Stimulated activated CD8-positive, alpha-beta memory T cell treated with anti-CD3 and anti-CD28 coated beads, Interleukin-12 subunit alpha, Interleukin-12 subunit beta, amount 100 ng/mL, for 24 hours (primary cell): ENCODE measurements around the gene LOXL1.
"Not testable (repeated sequence)": the region's sequence is repeated elsewhere in the genome, so short reads cannot be mapped to it uniquely, and the experiment has no call there.

ENCODE experiments used
- DNase-seq: peaks from one replicate; pipeline ENCODE4 v3.0.0-alpha.2; 2020; ENCODE audit errors: extremely low read depth

Gene LOXL1

GRCh38 chr15:73952171-73952912 is 26.1 kb downstream of the LOXL1 start:
- no peak for DNase-seq

DNA sequence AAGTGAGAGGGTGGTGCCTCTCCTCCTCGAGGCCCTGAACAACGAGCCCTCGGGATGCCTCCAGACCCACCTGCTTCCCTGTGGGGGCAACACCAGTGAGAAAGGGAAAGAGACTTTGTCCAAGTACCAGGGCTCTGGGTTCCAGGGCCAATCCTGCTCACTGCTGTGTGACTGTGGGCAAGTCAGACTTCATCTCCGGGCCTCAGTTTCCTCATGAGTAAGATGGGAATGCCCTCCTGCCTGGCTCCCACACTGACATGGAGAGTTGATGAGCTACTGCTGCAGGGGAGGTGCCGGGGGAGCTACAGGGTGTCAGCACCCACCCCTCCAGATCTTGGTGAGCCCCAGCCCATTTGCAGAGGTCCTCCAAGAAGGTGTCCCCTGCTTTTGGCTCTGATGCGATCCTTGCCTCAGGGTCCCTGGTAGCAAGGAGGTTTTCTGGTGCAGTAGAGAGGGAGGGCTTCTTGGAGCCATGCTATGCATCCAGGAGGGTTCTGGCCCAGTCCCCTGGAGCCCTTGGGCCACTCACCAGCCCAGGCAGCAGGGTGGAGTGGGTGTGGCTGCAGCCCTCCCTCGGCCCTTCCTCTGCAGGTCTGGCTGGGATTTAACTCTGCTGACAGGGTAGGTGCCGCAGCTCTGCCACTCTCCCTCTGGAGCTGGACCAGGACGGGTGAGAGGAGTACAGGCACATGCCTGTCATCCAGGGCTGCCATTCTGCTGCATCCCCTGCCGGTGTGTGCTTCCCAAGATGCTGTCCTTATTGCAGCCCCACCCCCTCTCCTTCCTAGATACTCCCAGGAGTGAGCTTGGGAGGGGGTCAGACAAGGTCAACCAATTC is 26.9 kb downstream of the LOXL1 start:
- no peak for DNase-seq

DNA sequence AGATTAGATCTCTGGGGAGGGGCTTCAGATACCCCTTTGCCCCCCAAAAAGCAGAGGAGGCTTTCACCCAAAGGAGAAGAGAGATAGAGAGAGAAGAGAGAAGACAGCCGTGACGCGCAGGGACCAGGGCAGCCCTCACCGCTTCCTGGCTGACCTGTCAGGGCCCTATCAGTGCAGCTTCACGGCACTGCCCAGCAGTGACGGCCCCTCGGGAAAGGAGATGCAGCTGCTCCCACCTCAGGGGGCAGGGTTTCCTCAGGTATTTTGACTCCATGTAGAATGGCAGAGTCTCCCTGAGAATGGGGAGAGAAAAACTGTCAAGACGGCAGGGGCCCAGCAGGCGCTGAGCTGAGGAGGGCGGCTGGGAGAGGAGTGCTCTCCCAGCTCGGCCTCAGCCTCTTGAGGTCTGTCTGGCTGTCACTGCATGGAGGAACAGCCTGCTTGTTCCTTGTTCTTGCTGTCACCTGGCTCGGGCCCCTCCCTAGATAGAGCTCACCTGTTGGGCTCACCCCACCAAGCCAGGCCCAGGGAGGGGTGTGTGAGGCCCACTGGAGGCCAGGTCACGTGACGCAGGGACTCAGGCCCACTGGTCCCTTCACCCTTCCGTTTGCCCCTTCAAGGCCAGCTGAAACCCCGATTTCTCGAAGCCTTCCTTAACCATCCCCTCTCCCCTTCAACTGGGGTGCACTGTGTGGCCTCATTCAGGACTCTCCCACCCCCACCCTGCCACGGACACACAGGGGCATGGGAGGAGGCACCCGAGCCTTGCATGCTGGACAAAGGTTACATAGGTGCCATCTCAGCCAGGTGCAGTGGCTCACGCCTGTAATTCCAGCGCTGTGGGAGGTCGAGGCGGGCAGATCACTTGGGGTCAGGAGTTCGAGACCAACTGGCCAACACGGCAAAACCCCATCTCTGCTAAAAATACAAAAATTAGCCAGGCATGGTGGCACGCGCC is 28.2 kb downstream of the LOXL1 start:
- DNase-seq: no peak

- DNase-seq: no peak
Observed at GRCh38 chr15:73955326-73955725, 29.1 kb downstream of the LOXL1 start.

DNA sequence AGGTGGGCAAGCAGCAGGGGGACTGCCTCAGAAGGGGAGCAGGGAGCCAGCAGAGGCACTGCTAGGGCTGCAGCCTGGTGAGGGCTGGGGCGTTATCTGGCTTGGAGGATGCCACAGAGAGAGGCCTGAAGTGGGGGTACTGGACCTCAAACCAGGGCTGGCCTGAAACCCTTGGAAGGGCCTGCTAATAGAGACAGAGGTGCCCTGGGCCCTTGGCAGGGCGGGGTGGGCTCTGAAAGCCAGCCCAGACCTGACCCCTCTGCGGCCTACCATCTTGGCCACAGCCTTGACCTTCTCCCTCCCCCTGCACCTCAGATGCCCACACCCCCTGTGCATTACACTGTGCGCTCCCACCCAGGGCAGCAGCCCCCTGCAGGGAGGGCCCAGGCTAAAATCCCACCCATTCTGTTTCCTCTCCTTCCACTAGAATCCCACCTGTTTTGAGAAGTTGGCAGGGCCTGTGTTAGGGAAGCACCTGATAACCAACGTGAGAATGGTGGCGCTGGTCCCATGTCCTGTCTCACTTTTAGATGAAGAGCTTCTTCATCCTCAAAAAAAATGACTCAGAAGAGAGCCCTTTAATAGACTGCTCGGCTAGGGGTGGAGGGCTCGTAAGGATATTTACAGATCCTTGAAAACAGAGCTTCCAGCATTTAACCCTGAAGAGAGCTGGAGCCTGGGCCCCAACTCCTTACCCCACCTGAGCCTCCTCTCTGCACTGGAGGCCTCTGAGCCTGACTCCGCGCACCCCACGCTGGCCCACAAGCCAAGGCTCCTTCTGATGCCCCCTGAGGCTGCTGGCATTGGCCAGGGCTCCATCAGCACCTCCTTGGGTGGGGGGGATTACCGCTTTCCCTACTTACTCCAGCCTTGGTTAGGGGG is 29.8 kb downstream of the LOXL1 start:
- DNase-seq: no peak

- DNase-seq: no peak
Observed at GRCh38 chr15:73956743-73957135, 30.5 kb downstream of the LOXL1 start.

DNA sequence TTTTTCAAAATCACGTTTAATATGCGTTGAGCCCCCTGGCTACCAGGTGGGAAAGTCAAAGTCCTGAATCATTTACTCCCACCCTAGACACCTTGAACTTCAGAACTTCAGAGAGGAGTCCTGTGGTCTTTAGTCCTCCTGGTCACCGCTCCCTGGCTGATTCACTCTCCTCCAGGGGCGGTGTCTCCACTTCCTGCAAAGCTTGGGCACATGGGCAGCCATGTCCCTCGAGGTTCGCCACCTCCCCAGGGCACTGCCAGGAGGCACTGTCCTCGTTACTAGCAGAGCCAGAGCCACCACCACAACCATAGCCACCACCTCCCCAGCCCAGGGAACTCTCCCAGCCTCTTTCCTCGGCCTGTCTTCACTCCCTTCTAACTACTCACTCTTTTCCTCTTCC is 31.0 kb downstream of the LOXL1 start:
- DNase-seq: no peak

GRCh38 chr15:73957785-73958184 is 31.5 kb downstream of the LOXL1 start:
- no peak for DNase-seq

- DNase-seq: no peak
Observed at GRCh38 chr15:73959012-73959581, 32.8 kb downstream of the LOXL1 start.

- DNase-seq: no peak
Observed at GRCh38 chr15:73959801-73960200, 33.5 kb downstream of the LOXL1 start.

GRCh38 chr15:73960472-73961070 is 34.3 kb downstream of the LOXL1 start:
- DNase-seq: not testable (repeated sequence)

GRCh38 chr15:73962433-73962832 is 36.2 kb downstream of the LOXL1 start:
- DNase-seq: no peak

DNA sequence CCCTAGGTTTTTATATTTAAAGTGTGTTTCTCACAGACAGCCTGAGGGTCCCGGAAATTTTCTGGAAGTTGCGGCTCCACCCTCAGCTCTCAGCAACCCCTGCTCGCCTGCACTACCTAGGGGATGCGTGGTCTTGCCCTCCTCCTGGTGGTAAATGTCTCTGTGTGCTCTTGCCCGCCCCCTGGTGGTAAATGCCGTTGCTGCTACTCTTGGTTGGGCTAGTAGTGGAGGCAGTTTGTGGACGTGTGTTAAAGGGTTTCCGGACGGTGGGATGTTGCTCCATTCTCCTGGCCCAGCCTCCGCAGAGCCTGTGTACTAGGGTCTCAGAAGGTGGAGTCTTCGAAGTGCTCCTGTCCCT is 38.5 kb downstream of the LOXL1 start:
- peak; percentile 55 for DNase-seq

DNA sequence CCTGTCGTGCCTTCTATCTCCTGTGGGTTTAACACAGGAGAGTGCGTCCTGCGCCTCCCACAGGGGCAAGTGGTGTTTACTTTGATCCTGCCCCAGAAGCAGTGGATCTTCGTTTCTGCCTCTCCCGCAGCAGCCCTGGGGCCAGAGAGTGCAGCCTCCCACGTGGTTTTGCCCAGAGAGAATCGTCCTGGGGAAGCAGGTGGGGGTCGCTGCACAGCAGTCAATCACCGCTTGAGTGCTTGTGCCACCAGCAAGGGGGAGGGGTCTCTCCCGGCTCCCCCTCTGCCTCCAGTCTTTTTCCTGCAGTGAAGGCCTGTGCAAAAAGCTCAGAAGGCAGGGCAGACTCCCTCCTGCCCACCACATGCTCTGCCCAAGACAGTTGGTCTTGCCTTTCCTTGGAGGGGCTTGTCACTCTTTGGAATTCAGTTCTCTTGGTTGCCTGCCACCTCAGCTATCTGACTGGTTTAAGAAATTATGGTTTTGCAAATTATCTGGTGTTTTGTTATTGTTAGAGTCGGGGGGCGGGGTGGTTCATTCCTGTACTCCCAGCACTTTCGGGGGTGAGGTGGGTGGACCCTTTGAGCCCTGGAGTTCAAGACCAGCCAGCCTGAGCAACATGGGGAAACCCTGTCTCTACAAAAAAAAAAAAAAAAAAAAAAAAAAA is 39.0 kb downstream of the LOXL1 start:
- peak; percentile 30 for DNase-seq

- DNase-seq: no peak
Observed at GRCh38 chr15:73965758-73966113, 39.5 kb downstream of the LOXL1 start.

DNA sequence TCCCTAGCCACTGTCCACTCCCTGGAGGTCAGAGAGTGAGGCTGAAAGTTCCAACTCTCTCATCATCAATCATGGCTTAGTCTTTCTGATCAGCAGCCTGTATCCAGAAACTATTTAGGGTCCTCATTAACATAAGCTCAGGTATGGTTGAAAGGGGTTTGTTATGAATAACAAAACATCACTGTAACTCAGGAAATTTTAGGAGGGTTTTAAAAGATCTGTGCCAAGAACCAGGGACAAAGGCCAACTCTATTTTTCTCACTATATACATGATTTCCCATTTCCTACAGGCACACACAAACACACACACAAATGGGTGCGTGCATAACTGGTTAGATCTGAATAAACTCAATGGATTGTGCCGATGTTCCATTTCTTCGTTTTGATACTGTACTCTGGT is 42.2 kb downstream of the LOXL1 start:
- no peak for DNase-seq

DNA sequence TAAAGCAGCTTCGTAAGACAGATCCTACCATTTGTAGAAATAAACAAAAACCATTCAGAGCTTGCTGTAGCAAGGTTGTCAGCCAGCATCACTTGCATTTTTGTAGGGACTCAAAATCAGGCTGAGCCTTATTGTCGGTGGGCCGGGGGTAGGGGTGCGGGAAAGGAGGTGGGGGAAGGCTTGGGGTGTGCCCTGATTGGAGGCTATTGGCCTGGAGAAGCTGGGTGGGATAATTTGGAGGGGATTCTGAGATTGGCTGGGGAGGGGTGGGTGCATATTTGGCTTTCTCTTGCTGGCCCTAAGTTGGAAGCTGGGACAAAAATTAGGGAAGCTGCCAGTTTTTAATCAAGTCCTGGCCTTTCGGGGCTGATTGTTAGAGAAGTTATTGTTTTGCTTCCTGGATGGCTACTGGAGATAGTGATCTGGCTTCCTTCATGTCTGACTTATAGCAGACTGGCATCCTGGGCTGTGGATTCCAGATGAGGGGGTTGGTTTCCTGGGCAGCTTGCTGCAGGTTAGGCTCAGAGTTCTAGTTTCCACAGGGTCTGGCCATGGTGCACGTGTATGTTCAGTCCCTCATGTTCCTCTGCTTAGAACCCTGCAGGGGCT is 43.0 kb downstream of the LOXL1 start:
- no peak for DNase-seq

- DNase-seq: peak; percentile 52
Observed at GRCh38 chr15:73972984-73973682, 46.9 kb downstream of the LOXL1 start.

DNA sequence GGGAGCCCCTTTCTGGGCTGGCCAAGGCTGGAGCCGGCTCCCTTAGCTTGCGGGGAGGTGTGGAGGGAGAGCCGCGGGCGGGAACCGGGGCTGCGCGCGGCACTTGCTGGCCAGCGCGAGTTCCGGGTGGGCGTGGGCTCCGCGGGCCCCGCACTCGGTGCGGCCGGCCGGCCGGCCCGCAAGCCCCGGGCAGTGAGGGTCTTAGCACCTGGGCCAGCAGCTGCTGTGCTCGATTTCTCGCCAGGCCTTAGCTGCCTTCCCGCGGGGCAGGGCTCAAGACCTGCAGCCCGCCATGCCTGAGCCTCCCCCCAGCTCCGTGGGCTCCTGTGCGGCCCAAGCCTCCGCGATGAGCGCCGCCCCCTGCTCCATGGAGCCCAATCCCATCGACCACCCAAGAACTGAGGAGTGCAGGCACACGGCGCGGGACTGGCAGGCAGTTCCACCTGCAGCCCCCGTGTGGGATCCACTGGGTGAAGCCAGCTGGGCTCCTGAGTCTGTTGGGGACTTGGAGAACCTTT is 47.5 kb downstream of the LOXL1 start:
- not testable (repeated sequence) for DNase-seq
